CD4-positive, alpha-beta T cell treated with Interleukin-4 for 1 hour (primary cell): ENCODE measurements around the gene SLC35B2.
A peak's percentile ranks its signal among the peaks of the same experiment; 100 is the strongest.

ENCODE experiments used
- DNase-seq, 2 donors: peaks; one replicate each; pipeline ENCODE4 v3.0.0-alpha.2; 2020 to 2022

The SLC35B2 gene

DNA sequence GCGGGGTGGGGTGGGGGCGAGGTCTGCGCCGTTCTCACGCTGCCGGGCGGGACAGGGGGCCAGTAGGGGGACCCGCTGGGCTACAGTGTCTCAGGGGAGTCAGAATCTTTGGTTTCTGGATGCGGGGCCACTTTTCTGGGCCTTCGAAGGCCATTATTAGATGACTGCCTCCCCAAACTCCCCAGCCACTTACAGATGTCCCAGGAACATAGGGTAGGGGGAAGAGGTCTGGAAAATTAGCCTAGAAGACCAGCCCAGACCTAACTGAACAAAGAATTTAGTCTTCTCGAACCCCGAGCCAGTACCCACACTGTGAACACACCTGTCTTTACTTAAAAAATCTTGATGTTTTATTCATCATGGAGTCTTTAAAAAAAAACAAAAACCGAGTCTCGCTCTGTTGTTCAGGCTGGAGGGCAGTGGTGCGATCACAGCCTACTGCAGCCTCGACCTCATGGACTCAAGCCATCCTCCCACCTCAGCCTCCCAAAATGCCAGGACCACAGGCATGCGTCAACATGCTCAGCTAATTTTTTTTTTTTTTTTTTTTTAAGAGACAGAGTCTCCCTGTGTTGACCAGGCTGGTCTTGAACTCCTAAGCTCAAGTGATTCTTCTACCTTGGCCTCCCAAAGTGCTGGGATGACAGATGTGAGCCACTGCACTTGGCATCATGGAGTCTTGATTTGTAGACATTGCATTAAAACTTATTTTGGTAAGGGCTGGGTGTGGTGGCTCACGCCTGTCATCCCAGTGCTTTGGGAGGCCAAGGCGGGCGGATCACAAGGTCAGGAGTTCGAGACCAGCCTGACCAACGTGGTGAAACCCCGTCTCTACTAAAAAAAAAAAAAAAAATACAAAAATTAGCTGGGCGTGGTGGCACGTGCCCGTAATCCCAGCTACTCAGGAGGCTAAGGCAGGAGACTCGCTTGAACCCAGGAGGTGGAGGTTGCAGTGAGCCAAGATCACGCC lies 37.2 kb downstream of the SLC35B2 start:
- no peak for DNase-seq

DNA sequence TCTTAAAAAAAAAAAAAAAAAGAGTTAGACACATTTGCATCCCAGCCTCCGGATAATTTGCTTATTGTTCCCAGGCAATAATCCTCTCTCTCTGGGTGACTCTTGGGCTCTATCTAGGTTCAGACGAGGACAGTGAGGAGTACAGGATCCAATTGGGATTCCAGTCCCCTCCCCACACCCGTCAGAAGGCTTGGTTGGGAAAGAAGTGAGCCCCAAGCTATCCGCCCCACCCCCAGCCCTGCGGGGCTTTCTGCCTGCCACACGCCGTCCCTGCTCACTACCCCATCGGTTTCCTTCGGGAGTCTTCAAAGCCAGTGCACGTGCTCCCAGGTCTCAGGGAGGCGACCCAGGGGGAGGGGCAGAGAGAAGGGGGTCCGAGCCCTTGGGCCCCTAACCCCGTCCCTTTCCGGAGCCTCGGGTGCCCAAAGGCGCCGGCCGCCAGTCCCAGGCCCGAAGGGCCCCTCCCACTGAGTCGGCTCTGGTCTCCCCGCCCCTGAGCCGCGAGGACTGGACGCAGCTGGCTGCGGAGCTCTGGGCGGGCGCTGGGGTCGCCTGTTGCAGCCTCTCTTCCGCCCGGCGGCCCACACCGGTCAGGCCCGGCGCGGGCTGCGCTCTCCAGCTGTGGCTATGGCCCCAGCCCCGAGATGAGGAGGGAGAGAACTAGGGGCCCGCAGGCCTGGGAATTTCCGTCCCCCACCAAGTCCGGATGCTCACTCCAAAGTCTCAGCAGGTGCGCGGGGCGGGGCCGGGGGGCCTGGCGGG lies 38.1 kb downstream of the SLC35B2 start:
- peak in 1 of 2 donors; percentile 27 for DNase-seq

DNA sequence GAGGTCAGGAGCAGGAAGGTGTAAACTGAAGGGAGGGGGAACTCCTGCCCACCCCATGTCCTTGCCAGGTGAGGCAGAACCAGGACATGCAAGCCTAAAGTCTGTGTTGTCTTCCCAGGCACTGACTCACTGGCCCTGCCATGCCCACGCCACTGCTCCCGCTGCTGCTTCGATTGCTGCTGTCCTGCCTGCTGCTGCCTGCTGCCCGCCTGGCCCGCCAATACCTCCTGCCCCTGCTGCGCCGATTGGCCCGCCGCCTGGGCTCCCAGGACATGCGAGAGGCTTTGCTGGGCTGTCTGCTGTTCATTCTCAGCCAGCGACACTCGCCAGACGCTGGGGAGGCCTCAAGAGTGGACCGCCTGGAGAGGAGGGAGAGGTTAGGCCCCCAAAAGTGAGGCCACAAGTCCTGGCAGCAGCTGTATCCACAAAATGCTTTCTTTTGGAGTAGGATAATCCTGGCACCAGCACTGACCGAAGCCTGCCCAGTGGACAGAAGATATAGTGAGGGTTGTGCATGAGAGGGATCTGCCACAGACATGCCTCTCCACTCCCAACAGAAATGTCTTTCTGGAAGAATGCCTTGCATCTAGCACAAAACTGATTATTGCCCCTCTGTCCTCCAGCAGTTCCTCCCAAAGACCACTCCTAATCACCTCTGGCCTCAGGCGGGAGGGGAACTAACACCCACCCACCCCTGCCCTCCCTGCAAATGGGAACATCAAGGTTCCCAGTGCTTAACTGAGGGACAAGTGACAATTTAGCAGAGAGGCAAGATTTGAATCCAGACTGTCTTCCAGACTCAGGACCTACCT lies 39.8 kb downstream of the SLC35B2 start:
- DNase-seq: no peak

DNA sequence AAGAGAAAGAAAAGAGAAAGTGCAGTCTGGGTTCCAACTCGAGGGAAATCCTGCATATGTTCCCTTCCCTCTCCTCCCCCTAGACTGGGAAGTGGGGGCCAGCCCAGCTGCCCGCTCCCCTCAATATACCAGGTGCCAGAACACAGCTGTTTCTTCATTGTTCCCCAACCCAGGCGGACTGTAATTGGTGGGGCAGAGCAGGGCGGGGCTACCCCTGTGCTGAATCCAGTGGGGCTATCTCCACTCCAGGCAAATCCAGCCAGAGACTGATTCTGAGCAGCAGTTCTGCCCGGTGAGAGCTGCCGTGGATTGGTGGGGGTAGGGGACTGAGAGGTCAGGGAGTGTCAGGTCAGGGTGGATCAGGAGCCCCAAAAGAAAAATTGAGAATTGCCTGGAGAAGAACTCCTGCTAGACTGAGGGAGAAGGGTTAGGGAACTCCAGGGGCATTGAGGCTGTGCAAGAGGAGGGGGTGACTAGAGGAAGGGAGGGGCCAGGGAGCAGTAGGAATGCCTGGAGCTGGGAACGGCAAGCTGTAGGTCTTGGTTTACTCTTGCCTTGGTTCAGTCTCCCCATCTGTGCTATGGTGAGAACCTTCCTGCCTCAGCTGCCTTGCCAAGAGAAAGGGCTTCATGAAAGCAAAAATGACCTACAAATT lies 40.5 kb downstream of the SLC35B2 start, which contains the start of gene MYMX:
MYMX (plus strand) TSS at position 250 of the 655 bp plus-strand sequence. CDS start 546 bp downstream, outside the sequence.
- DNase-seq: no peak

DNA sequence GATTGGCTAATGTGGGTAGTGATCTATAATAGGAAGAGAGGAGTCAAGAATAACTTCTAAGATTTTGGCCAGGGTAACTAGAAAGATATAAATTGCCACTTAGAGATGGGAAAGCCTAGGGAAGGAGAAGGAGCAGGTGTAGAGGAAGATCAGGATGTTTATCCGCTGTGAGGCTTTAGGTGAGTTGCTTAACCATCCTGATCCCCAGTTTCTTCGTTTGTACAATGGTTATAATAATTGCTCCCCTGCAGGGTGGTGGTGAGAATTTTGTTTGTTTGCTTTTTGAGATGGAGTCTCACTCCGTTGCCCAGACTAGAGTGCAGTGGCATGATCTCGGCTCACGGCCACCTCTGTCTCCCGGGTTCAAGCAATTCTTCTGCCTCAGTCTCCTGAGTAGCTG lies 43.0 kb downstream of the SLC35B2 start:
- no peak for DNase-seq

DNA sequence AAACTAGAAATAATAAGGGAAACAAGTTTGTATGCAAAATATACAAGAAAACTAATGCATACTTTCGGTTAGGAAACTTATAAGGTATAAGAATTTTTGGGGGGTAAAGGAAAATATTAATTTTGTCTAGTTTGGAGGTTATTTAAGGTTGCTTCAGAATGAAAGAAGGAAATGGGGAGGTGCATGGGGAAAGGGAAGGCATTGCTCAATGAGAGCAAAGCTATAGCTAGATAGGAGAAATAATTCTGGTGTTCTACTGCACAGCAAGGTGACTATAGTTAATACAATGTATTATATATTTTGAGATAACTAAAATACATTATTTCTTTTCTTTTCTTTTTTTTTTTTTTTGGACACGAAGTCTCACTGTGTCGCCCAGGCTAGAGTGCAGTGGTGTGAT lies 46.0 kb downstream of the SLC35B2 start:
- no peak for DNase-seq

DNA sequence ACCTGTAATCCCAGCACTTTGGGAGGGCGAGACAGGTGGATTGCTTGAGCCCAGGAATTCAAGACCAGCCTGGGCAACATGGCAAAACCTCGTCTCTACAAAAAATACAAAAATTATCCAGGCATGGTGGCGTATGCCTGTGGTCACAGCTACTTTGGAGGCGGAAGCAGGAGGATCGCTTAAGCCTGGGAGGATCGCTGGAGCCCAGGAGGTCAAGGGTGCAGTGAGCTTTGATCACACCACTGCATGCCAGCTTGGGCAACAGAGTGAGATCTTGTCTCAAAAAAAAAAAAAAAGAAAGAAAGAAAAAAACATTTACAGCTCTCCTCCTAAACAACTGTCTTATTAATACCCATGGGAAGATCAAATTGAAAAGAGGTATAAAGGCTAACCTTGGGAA lies 49.4 kb downstream of the SLC35B2 start:
- DNase-seq: no peak
